SK-N-SH (cell line): ENCODE measurements around the gene SSBP1. TPM values are rescaled to one million over a fixed set of nuclear protein-coding genes. Genes with fewer than 3 reads are reported as not detected.

Source experiments
- CTCF ChIA-PET: fragments of 300-600, 350-600 bp; formaldehyde crosslinking; extraction: SDS; loops from one replicate; lab custom pipeline; 2021; lab: Yijun Ruan, JAX
- POLR2A ChIA-PET: fragments of 350-600 bp; sonication (Branson Sonifier 250); formaldehyde crosslinking; extraction: SDS; loops from one replicate; lab custom pipeline; 2020; ENCODE audit warnings: antibody characterized with exemption, inconsistent platforms; lab: Yijun Ruan, JAX
- DNase-seq: peaks from one replicate; pipeline ENCODE4 v3.0.0; 2012
- H2AFZ ChIP-seq: fragments of 200-600 bp; sonication (generic); 2 replicates; pipeline ENCODE4 v1.8.1; 2016; ENCODE audit warnings: antibody characterized with exemption, mild to moderate bottlenecking, low read depth
- H3F3A ChIP-seq: fragments of 200-600 bp; sonication (generic); replicated peaks from 2 replicates; pipeline ENCODE3; 2016; ENCODE audit warnings: antibody characterized with exemption, mild to moderate bottlenecking; ENCODE audit not compliant: insufficient read depth
- H3K27ac ChIP-seq, 2 experiments: fragments of 200-500 bp in 1 of 2; fragments of 200-600 bp in 1 of 2; sonication (Bioruptor generic) in 1 of 2; sonication (generic), shearing (Covaris generic) in 1 of 2; 2 replicates each; pipeline versions ENCODE4 v1.5.1 to v1.6.1; 2014 to 2016; ENCODE audit warnings: low read depth in 2 of 2, inconsistent platforms in 1 of 2, low read length in 1 of 2, mild to moderate bottlenecking in 1 of 2, mixed read lengths in 1 of 2
- H3K27me3 ChIP-seq: fragments of 200-600 bp; sonication (generic), shearing (Covaris generic); 2 replicates; pipeline ENCODE4 v1.6.1; 2016; ENCODE audit warnings: mixed run types; ENCODE audit not compliant: insufficient read depth
- H3K36me3 ChIP-seq, 2 experiments: fragments of 200-500 bp in 1 of 2; fragments of 200-600 bp in 1 of 2; sonication (Bioruptor generic) in 1 of 2; sonication (generic) in 1 of 2; replicated peaks in 1 of 2; 2 replicates each; pipeline versions ENCODE3 to v1.5.1; 2014 to 2016; ENCODE audit warnings: low read length in 1 of 2, mild to moderate bottlenecking in 1 of 2; ENCODE audit not compliant: insufficient read depth in 2 of 2, control insufficient read depth in 1 of 2
- H3K4me1 ChIP-seq, 2 experiments: fragments of 200-500 bp in 1 of 2; fragments of 200-600 bp in 1 of 2; sonication (Bioruptor generic) in 1 of 2; sonication (generic), shearing (Covaris generic) in 1 of 2; 2 replicates each; pipeline versions ENCODE4 v1.5.1 to v1.6.1; 2014 to 2016; ENCODE audit warnings: low read depth in 1 of 2, low read length in 1 of 2, mixed run types in 1 of 2; ENCODE audit not compliant: insufficient read depth in 2 of 2, control insufficient read depth in 1 of 2
- H3K4me2 ChIP-seq: fragments of 200-600 bp; sonication (generic), shearing (Covaris generic); 2 replicates; pipeline ENCODE4 v1.6.1; 2017; ENCODE audit warnings: mixed run types
- H3K4me3 ChIP-seq, 2 experiments: fragments of 200-500 bp in 1 of 2; fragments of 200-600 bp in 1 of 2; sonication (Bioruptor generic) in 1 of 2; sonication (generic), shearing (Covaris generic) in 1 of 2; 2 replicates each; pipeline versions ENCODE4 v1.5.1 to v1.8.1; 2014 to 2016; ENCODE audit warnings: low read depth in 2 of 2, inconsistent platforms in 1 of 2, low read length in 1 of 2, mild to moderate bottlenecking in 1 of 2, mixed read lengths in 1 of 2, moderate library complexity in 1 of 2
- H3K79me2 ChIP-seq: fragments of 200-600 bp; sonication (generic); 2 replicates; pipeline ENCODE4 v1.8.1; 2017; ENCODE audit warnings: mild to moderate bottlenecking; ENCODE audit not compliant: insufficient read depth
- H3K9ac ChIP-seq: fragments of 200-600 bp; sonication (generic); 2 replicates; pipeline ENCODE4 v1.6.1; 2017; ENCODE audit warnings: mixed run types
- H3K9me2 ChIP-seq: fragments of 200-600 bp; sonication (generic); 2 replicates; pipeline ENCODE4 v1.6.1; 2017; ENCODE audit warnings: mixed run types
- H3K9me3 ChIP-seq: fragments of 200-600 bp; sonication (generic); 2 replicates; pipeline ENCODE4 v1.6.1; 2017; ENCODE audit warnings: mixed run types, mild to moderate bottlenecking, moderate library complexity
- H4K20me1 ChIP-seq: fragments of 200-600 bp; sonication (generic); 2 replicates; pipeline ENCODE4 v1.6.1; 2017; ENCODE audit warnings: mild to moderate bottlenecking, mixed run types; ENCODE audit not compliant: insufficient read depth
- ELF1 ChIP-seq: IDR thresholded peaks from 2 replicates; pipeline ENCODE4 v1.4.0; 2012
- FOSL2 ChIP-seq: IDR thresholded peaks from 2 replicates; pipeline ENCODE4 v1.4.0; 2012; ENCODE audit warnings: low read depth, mild to moderate bottlenecking, moderate library complexity, borderline replicate concordance
- FOXJ3 ChIP-seq: sonication (generic); formaldehyde crosslinking; IDR thresholded peaks from 2 replicates; pipeline ENCODE4 v1.5.1; 2020; ENCODE audit warnings: mild to moderate bottlenecking, missing genetic modification reagents
- GABPA ChIP-seq: IDR thresholded peaks from 2 replicates; pipeline ENCODE4 v1.4.0; 2012; ENCODE audit warnings: low read depth, mild to moderate bottlenecking
- GATA2 ChIP-seq: sonication (generic); formaldehyde crosslinking; IDR thresholded peaks from 2 replicates; pipeline ENCODE4 v1.5.0; 2020; ENCODE audit warnings: mild to moderate bottlenecking, missing genetic modification reagents
- MEF2A ChIP-seq: IDR thresholded peaks from 2 replicates; pipeline ENCODE4 v1.4.0; 2012; ENCODE audit warnings: low read depth, borderline replicate concordance
- MXI1 ChIP-seq: IDR thresholded peaks from 2 replicates; pipeline ENCODE4 v1.6.1; 2012; ENCODE audit warnings: mild to moderate bottlenecking, low read depth, low read length, improper control_type of control experiment
- NFIC ChIP-seq: IDR thresholded peaks from 2 replicates; pipeline ENCODE4 v1.4.0; 2012; ENCODE audit warnings: borderline replicate concordance
- NRF1 ChIP-seq: IDR thresholded peaks from 2 replicates; pipeline ENCODE4 v1.6.1; 2012; ENCODE audit warnings: low read depth, mild to moderate bottlenecking, low read length
- RFX5 ChIP-seq: IDR thresholded peaks from 2 replicates; pipeline ENCODE4 v1.6.1; 2012; ENCODE audit warnings: mild to moderate bottlenecking, improper control_type of control experiment, low read length
- RXRA ChIP-seq: IDR thresholded peaks from 2 replicates; pipeline ENCODE4 v1.4.0; 2012; ENCODE audit warnings: low read depth, mild to moderate bottlenecking, borderline replicate concordance
- SIN3A ChIP-seq: IDR thresholded peaks from 2 replicates; pipeline ENCODE4 v1.6.1; 2012; ENCODE audit warnings: low read depth, mild to moderate bottlenecking, low read length, moderate library complexity, borderline replicate concordance
- TEAD4 ChIP-seq: IDR thresholded peaks from 2 replicates; pipeline ENCODE4 v1.4.0; 2012; ENCODE audit warnings: mild to moderate bottlenecking, borderline replicate concordance; ENCODE audit not compliant: insufficient read depth
- WGBS: methylation state at CpG from one replicate; pipeline ENCODE4 v1.1.6; 2017; ENCODE audit warnings: low lambda C conversion rate; 5-methylcytosine and 5-hydroxymethylcytosine counted together
- polyA plus RNA-seq, 3 experiments: library from polyadenylated mRNA; depleted of rRNA; stranded (reverse); fragments of >200 nt; gene quantifications; 2 replicates each; pipeline ENCODE4 v1.2.3, GENCODE V29; 2012
- TF ChIP-seq, protein P1 (sequence below): IDR thresholded peaks from 2 replicates; pipeline ENCODE4 v1.4.0; 2012; ENCODE audit warnings: low read depth, borderline replicate concordance
- TF ChIP-seq, protein P2 (sequence below): fragments of 200-600 bp; sonication (generic); IDR thresholded peaks from 2 replicates; pipeline ENCODE4 v1.6.1; 2017; ENCODE audit warnings: antibody characterized with exemption, mild to moderate bottlenecking, moderate library complexity
- TF ChIP-seq, protein P3 (sequence below): IDR thresholded peaks from 2 replicates; pipeline ENCODE4 v1.4.0; 2012; ENCODE audit warnings: low read depth
- TF ChIP-seq, protein P4 (sequence below): IDR thresholded peaks from 2 replicates; pipeline ENCODE4 v1.4.0; 2012; ENCODE audit warnings: low read depth, borderline replicate concordance
- TF ChIP-seq, protein P5 (sequence below): IDR thresholded peaks from 2 replicates; pipeline ENCODE4 v1.6.1; 2012; ENCODE audit warnings: mild to moderate bottlenecking, low read depth, low read length, moderate library complexity

SSBP1 gene
- polyA plus RNA-seq, 1 of the 3 experiments (the other 2 are of a cell fraction) = 212 TPM

DNA sequence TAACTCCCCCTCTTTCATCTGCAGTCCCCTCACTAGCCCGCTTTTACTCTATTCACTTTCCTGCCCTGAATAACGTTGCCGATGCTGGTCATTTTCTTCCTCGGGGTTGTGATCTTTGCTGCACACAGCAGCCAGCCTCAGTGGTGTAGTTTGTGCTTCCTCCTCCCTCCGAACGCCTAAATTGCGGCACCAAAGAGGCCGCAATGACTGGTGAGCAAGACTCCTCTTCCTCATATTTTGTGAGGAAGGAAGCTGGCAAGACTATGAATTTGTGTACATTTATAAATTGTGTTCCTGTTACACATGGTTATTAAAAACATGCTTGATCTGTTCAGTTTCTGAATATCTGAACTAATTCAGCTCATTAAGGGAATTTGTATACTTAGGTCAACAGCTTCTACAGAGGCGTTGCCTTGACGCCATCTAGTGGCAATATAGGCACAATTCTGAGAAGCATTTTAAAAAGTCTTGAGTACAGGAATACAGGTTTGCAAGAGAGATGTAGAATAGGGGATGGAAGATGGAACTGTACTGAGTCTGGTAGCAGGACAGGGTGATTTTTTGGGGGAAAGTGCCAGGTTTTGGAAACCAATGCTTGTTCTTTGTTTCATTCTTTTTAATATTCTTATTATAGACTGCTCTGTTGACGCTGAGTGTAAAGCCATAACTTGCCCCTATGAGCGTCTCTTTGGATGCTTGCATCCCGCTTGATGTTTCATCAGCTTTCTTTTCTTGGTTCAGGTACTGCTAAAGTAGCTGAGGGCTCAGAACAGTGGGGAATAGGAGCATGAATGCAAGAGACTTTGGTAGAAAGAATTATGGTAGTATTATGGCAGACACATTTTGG is 47.8 kb downstream of the SSBP1 start (continued):
- TF ChIP-seq MEF2A = no peak
- TF ChIP-seq, protein P1, sequence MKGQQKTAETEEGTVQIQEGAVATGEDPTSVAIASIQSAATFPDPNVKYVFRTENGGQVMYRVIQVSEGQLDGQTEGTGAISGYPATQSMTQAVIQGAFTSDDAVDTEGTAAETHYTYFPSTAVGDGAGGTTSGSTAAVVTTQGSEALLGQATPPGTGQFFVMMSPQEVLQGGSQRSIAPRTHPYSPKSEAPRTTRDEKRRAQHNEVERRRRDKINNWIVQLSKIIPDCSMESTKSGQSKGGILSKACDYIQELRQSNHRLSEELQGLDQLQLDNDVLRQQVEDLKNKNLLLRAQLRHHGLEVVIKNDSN = no peak

DNA sequence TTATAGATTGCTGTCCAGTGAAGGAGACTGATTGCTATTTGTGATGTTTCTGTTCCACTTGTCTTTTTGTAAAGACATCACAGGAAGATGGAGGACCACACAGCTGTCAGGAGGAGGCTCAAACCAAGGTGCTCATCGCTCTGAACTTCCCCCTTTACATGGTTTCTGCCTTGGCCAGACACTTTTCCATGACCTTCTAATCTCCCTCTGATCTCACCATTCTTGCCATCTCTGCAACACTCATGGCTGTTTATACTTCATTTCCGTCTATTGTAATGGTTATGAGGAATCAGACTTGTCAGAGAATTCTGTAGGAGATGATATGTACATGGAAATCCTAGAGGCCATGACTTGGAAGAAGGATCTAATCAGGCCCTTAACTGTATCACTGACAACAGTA is 50.1 kb downstream of the SSBP1 start:
- POLR2A ChIA-PET = no interaction called here
- CTCF ChIA-PET = interaction anchor here (0.8 to 2.1 kb wide), 5 partner anchors 10 to 716 kb away, joined by 3 to 14 read pairs (median 3); partner anchors contain the start of gene SSBP1
- no peak overlapping the region for H2AFZ ChIP-seq

More for the DNA sequence above, 50.1 kb downstream of the SSBP1 start:
- H3K27me3 ChIP-seq = no peaks in the 10 kb centered on the region
- no peak overlapping the region for H3K27ac ChIP-seq
- no peaks in the 10 kb centered on the region for H4K20me1 ChIP-seq
- H3F3A ChIP-seq = no peaks in the 10 kb centered on the region
- H3K79me2 ChIP-seq = no peaks in the 10 kb centered on the region
- WGBS = 74% methylated on average over 2 of the region's 2 CpGs
- no peak for DNase-seq
- H3K4me2 ChIP-seq = no peak overlapping the region
- H3K9ac ChIP-seq = no peak overlapping the region
- TF ChIP-seq RXRA (no peak), NRF1 (no peak), TEAD4 (no peak), FOXJ3 (no peak), GATA2 (CRISPR knock-in tag) (no peak), NFIC (no peak), MXI1 (no peak), FOSL2 (no peak), SIN3A (no peak), ELF1 (no peak), GABPA (no peak), RFX5 (no peak)
- TF ChIP-seq, protein P2, sequence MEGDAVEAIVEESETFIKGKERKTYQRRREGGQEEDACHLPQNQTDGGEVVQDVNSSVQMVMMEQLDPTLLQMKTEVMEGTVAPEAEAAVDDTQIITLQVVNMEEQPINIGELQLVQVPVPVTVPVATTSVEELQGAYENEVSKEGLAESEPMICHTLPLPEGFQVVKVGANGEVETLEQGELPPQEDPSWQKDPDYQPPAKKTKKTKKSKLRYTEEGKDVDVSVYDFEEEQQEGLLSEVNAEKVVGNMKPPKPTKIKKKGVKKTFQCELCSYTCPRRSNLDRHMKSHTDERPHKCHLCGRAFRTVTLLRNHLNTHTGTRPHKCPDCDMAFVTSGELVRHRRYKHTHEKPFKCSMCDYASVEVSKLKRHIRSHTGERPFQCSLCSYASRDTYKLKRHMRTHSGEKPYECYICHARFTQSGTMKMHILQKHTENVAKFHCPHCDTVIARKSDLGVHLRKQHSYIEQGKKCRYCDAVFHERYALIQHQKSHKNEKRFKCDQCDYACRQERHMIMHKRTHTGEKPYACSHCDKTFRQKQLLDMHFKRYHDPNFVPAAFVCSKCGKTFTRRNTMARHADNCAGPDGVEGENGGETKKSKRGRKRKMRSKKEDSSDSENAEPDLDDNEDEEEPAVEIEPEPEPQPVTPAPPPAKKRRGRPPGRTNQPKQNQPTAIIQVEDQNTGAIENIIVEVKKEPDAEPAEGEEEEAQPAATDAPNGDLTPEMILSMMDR = no peak
- TF ChIP-seq, protein P3, sequence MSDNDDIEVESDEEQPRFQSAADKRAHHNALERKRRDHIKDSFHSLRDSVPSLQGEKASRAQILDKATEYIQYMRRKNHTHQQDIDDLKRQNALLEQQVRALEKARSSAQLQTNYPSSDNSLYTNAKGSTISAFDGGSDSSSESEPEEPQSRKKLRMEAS = no peak
- TF ChIP-seq, protein P1 = no peak
- TF ChIP-seq, protein P4, sequence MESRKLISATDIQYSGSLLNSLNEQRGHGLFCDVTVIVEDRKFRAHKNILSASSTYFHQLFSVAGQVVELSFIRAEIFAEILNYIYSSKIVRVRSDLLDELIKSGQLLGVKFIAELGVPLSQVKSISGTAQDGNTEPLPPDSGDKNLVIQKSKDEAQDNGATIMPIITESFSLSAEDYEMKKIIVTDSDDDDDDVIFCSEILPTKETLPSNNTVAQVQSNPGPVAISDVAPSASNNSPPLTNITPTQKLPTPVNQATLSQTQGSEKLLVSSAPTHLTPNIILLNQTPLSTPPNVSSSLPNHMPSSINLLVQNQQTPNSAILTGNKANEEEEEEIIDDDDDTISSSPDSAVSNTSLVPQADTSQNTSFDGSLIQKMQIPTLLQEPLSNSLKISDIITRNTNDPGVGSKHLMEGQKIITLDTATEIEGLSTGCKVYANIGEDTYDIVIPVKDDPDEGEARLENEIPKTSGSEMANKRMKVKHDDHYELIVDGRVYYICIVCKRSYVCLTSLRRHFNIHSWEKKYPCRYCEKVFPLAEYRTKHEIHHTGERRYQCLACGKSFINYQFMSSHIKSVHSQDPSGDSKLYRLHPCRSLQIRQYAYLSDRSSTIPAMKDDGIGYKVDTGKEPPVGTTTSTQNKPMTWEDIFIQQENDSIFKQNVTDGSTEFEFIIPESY = no peak
- TF ChIP-seq, protein P5, sequence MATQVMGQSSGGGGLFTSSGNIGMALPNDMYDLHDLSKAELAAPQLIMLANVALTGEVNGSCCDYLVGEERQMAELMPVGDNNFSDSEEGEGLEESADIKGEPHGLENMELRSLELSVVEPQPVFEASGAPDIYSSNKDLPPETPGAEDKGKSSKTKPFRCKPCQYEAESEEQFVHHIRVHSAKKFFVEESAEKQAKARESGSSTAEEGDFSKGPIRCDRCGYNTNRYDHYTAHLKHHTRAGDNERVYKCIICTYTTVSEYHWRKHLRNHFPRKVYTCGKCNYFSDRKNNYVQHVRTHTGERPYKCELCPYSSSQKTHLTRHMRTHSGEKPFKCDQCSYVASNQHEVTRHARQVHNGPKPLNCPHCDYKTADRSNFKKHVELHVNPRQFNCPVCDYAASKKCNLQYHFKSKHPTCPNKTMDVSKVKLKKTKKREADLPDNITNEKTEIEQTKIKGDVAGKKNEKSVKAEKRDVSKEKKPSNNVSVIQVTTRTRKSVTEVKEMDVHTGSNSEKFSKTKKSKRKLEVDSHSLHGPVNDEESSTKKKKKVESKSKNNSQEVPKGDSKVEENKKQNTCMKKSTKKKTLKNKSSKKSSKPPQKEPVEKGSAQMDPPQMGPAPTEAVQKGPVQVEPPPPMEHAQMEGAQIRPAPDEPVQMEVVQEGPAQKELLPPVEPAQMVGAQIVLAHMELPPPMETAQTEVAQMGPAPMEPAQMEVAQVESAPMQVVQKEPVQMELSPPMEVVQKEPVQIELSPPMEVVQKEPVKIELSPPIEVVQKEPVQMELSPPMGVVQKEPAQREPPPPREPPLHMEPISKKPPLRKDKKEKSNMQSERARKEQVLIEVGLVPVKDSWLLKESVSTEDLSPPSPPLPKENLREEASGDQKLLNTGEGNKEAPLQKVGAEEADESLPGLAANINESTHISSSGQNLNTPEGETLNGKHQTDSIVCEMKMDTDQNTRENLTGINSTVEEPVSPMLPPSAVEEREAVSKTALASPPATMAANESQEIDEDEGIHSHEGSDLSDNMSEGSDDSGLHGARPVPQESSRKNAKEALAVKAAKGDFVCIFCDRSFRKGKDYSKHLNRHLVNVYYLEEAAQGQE = no peak
- peaks cover 0 to 7% of the 10 kb centered on the region in 2 experiments for H3K36me3 ChIP-seq
- H3K4me3 ChIP-seq = no peak overlapping the region
- H3K4me1 ChIP-seq = no peaks in the 10 kb centered on the region
- H3K9me2 ChIP-seq = no peaks in the 10 kb centered on the region
- H3K9me3 ChIP-seq = no peaks in the 10 kb centered on the region
